C4-2B (cell line): ENCODE measurements around the gene CELSR1.

Experiments
- H3K27ac ChIP-seq: fragments of 450-650 bp; 2 replicates; pipeline ENCODE4 v1.5.1; 2017
- ZFX ChIP-seq: fragments of 450-650 bp; IDR thresholded peaks from 2 replicates; pipeline ENCODE4 v1.6.1; 2017
- TF ChIP-seq, protein P1 (sequence below): fragments of 450-650 bp; conservative IDR thresholded peaks from 2 replicates; pipeline ENCODE4 v1.5.1; 2017; ENCODE audit warnings: mild to moderate bottlenecking

The CELSR1 gene

DNA sequence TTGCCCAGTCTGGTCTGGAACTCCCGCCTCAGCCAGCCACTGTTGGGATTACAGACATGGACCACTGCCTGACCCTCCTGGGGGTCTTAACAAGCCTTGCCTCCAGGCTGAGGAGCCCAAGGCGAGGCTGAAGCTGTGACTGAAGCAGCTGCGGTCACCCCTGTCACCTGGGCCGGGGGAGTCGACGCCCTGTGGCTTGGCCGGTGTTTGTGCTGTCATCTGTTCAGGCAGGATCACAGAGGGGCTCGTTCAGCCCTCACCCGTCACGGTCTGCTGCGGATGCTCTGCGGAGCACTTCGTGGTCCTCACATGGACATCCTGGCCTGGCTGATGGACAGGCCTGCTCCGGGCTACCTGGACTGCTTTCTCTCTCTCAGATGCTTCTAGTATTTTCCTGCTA lies 178.1 kb downstream of the CELSR1 start:
- H3K27ac ChIP-seq = no peak overlapping the region
- TF ChIP-seq, protein P1, sequence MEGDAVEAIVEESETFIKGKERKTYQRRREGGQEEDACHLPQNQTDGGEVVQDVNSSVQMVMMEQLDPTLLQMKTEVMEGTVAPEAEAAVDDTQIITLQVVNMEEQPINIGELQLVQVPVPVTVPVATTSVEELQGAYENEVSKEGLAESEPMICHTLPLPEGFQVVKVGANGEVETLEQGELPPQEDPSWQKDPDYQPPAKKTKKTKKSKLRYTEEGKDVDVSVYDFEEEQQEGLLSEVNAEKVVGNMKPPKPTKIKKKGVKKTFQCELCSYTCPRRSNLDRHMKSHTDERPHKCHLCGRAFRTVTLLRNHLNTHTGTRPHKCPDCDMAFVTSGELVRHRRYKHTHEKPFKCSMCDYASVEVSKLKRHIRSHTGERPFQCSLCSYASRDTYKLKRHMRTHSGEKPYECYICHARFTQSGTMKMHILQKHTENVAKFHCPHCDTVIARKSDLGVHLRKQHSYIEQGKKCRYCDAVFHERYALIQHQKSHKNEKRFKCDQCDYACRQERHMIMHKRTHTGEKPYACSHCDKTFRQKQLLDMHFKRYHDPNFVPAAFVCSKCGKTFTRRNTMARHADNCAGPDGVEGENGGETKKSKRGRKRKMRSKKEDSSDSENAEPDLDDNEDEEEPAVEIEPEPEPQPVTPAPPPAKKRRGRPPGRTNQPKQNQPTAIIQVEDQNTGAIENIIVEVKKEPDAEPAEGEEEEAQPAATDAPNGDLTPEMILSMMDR = no peak
- no peak for TF ChIP-seq ZFX

GRCh38 chr22:46358766-46359165 lies 178.7 kb downstream of the CELSR1 start:
- TF ChIP-seq, protein P1 = no peak
- no peak for TF ChIP-seq ZFX
- no peak overlapping the region for H3K27ac ChIP-seq

- H3K27ac ChIP-seq = no peak overlapping the region
- no peak for TF ChIP-seq ZFX
- TF ChIP-seq, protein P1 = no peak
Observed at GRCh38 chr22:46357711-46358520, 179.5 kb downstream of the CELSR1 start.

DNA sequence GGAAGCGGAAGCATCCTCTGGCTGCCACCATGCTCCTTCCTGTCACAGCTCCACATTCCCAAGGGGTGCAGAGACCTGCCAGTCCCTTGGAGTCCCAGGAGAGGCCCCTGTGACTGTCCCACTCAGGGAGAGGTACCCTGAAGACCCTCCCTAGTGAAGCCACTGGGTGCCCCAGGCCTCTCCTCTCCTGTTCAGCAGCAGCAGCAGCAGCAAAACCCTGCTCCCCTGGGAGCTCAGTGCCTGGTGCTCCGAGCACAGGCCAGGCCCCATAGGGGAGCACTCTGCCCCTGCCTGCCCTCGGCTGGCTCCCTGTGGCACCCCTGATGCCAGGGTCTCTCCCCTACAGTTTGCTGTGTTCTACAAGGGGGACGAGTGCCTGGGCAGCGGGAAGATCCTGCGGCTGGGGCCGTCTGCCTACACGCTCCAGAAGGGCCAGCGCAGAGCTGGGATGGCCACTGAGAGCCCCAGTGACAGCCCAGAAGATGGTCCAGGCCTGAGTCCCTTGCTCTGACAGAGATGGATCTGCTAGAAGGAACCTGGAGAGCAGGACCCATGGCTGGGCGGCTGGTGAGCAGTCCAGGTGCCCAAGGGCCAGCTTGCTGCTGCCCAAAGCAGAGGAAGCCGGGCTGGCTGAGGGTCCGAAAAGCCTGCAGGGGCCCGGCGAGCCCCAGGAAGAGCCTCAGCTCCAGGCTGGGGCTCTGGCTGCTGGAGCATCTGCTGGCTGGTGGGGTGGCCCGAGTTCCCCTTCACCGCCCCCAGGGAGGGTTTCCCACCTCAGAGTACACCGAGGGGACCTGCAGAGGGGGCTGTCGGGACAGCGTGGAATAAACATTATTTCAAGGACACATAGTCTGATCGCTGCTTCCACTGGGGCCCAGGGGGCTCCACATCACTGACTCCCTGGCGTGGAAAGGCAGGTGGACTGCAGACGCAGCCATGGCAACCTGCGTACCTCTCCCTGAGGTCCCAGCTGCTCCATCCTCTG lies 180.6 kb downstream of the CELSR1 start:
- no peak overlapping the region for H3K27ac ChIP-seq
- TF ChIP-seq, protein P1 = no peak
- no peak for TF ChIP-seq ZFX

GRCh38 chr22:46355996-46356471 lies 181.4 kb downstream of the CELSR1 start:
- no peak overlapping the region for H3K27ac ChIP-seq
- TF ChIP-seq, protein P1 = no peak
- TF ChIP-seq ZFX = no peak

- H3K27ac ChIP-seq = no peak overlapping the region
- no peak for TF ChIP-seq ZFX
- TF ChIP-seq, protein P1 = peak; percentile 91
Observed at GRCh38 chr22:46355369-46355995, 181.9 kb downstream of the CELSR1 start.
